ENCODE results near the gene BRD9.
"Not testable (repeated sequence)": the region's sequence is repeated elsewhere in the genome, so short reads cannot be mapped to it uniquely, and the experiment has no call there.

Gene BRD9

GRCh38 chr5:856531-857425 is 35.8 kb downstream of the BRD9 start:
- no peak for DNase-seq

- no peak for DNase-seq
Observed at GRCh38 chr5:855771-856530, 36.6 kb downstream of the BRD9 start.

- no peak for DNase-seq
Observed at GRCh38 chr5:854966-855743, 37.4 kb downstream of the BRD9 start.

GRCh38 chr5:854217-854616 is 38.4 kb downstream of the BRD9 start:
- DNase-seq = no peak

DNA sequence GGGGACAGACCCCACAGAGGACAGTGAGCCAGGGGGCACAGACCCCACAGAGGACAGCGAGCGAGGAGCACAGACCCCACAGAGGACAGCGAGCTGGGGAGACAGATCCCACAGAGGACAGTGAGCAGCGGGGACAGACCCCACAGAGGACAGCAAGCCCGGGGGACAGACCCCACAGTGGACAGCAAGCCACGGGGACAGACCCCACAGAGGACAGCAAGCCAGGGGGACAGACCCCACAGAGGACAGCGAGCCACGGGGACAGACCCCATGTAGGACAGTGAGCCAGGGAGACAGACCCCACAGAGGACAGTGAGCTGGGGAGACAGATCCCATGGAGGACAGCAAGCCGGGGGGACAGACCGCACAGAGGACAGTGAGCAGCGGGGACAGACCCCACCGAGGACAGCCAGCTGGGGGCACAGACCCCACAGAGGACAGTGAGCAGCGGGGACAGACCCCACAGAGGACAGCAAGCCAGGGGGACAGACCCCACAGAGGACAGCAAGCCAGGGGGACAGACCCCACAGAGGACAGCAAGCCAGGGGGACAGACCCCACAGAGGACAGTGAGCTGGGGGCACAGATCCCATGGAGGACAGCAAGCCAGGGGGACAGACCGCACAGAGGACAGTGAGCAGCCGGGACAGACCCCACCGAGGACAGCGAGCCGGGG is 39.0 kb downstream of the BRD9 start:
- not testable (repeated sequence) for DNase-seq

DNA sequence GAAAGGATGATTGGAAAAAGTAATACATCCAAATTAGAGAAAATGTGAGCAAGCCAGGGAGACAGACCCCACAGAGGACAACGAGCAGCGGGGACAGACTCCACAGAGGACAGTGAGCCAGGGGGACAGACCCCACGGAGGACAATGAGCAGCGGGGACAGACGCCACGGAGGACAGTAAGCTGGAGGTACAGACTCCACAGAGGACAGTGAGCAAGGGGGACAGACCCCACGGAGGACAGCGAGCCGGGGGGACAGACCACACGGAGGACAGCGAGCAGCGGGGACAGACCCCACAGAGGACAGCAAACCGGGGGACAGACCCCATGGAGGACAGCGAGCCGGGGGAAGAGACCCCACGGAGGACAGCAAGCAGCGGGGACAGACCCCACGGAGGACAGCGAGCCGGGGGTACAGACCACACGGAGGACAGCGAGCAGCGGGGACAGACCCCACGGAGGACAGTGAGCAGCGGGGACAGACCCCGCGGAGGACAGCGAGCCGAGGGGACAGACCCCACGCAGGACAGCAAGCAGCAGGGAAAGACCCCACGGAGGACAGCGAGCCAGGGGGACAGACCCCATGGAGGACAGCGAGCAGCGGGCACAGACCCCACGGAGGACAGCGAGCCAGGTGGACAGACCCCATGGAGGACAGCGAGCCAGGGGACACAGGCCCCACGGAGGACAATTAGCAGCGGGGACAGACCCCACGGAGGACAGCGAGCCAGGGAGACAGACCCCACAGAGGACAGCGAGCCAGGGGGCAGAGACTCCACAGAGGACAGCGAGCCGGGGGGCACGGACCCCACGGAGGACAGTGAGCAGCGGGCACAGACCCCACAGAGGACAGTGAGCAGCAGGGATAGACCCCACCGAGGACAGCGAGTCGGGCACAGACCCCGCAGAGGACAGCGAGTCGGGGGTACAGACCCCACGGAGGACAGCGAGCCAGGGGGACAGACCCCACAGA is 39.9 kb downstream of the BRD9 start:
- no peak for DNase-seq

- DNase-seq = no peak
Observed at GRCh38 chr5:852018-852417, 40.6 kb downstream of the BRD9 start.

- no peak for DNase-seq
Observed at GRCh38 chr5:851553-851952, 41.0 kb downstream of the BRD9 start.

DNA sequence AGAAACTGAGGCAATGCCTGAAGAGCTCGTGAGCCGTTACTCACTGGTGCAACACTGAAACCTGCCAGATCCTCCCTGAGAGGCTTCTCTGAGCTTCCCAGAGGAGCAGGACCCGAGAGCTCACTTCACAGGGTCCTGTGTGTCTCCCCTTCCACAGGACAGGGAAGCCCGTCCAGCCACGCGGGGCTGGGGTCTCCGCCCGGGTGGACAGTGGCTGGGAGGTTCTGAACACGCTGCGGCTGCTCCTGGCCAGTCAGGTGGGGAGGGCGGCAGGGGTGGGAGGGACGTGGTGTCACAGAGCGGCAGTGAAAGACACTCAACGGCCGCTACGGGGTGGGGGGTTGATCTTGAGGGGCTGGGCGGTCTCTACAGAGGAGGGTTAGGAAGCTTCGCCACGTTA is 41.5 kb downstream of the BRD9 start:
- no peak for DNase-seq

DNA sequence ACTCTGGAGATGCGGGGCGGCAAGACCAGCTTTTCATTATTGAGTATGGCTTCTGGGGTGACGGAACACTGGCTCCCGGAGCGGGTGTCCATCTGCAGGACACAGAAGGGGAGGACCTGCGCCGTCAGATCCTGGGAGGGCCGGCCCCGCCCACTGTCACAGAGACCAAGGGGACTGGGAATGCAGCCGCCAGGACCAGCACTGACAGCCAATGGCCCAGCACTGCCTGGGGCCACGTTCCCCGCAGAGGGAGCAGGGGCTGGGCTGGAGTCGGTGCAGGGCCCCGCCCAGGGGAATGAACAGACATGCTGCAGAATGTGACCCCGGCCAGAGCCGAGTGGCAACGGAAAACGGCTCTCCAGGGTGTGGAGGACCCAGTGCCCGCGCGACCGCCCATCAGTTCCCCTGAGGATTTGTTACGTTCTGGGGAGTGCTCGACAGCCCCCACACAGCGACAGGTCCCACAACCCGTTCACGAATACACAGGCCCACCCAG is 42.0 kb downstream of the BRD9 start, which contains the start of gene ZDHHC11:
ZDHHC11 (minus strand) TSS at position 476 of the 496 bp plus-strand sequence; CDS start at position 92, 384 bp downstream.
- DNase-seq = no peak

DNA sequence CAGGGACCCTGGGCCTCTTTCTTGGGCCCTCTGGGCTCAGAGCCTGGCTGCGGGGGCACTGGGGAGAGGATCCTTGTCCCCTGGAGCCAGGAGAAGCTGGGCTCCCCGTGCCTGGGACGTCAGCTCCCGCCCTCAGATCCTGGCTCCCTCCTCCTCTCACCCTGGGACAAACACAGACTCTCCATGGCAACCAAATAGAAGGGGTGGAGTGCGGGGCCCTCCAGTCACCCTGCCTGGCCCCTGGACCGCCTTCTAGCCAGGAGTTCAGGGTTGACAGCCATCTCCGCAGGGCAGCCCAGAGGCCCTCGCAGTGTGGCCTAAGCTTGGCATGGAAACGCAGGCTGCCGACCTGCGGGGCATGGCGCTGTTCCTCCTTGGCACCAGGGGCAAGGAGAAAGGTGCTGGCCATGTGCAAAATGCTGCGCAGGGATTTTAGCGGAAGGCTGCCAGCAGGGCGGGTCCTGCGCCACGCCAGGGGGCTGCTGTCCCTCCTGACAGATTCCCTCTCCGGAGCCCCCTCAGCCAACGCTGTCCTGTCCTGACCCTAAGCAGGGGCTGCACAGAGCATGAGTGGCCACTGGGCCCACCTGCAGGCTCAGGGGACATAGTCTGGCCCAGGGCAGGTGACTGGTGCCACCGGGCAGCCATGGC is 42.8 kb downstream of the BRD9 start:
- no peak for DNase-seq

GRCh38 chr5:848671-849111 is 43.9 kb downstream of the BRD9 start:
- no peak for DNase-seq

DNA sequence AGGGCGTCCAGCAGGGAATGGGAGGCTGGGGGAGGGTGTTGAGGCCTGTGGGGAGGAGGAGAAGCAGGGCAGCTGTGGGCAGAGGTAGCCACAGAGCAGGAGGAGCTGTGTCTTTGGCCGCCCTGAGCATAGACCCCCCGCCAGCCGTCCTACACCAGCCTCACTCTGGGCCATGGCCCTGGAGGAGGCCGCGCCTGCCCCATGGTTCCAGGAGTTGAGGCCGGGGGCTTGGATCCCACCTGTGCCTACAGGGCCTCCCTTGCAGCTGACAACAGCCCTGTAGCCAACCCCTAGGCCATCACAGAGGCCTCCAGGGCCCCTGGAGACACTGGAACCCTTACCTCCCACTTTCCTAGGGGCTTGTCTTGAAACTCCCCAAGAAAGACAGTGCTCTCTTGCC is 44.9 kb downstream of the BRD9 start:
- DNase-seq = not testable (repeated sequence)

GRCh38 chr5:847212-847611 is 45.4 kb downstream of the BRD9 start:
- not testable (repeated sequence) for DNase-seq

DNA sequence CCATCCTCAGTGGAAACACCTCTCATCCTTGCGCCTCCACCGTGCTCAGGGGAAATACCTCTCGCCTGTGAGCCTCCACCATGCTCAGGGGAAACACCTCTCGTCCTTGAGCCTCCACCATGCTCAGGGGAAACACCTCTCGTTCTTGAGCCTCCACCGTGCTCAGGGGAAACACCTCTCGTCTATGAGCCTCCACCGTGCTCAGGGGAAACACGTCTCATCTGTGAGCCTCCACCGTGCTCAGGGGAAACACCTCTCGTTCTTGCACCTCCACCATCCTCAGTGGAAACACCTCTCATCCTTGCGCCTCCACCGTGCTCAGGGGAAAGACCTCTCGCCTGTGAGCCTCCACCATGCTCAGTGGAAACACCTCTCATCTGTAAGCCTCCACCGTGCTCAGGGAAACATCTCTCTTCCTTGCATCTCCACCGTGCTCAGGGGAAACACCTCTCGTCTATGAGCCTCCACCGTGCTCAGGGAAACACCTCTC is 46.0 kb downstream of the BRD9 start:
- DNase-seq = not testable (repeated sequence)

- not testable (repeated sequence) for DNase-seq
Observed at GRCh38 chr5:845676-846601, 46.7 kb downstream of the BRD9 start.

- not testable (repeated sequence) for DNase-seq
Observed at GRCh38 chr5:845031-845675, 47.4 kb downstream of the BRD9 start.

DNA sequence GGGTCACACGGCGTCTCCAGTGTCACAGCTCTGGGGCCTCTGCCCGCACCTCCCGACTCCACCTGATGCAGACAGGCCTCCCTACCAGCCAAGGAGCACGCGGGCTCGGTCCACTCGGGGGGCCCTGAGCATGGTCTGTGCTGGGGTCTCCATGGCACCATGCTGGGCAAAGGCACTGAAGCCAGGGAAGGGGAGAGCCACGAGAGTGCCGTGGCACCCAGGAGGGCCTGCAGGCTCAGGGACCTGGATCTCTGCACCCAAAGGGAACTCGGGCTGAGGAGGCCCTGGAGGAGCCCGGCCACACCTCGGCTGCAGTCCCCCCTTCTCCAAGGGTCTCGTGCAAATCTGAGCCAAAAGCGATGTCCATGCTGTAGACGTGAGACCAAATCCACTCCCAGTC is 48.2 kb downstream of the BRD9 start:
- DNase-seq = not testable (repeated sequence)

GRCh38 chr5:843926-844325 is 48.7 kb downstream of the BRD9 start:
- DNase-seq = not testable (repeated sequence)

Measured in COR-L47 (cell line).